Endothelial cell (in vitro differentiated cells): ENCODE measurements around the gene TTC33. TPM values are rescaled to one million over a fixed set of nuclear protein-coding genes. Genes with fewer than 3 reads are reported as not detected.

ENCODE experiments used
- DNase-seq: peaks from one replicate; pipeline ENCODE4 v3.0.0; 2021; ENCODE audit warnings: low spot score
- H3K27ac Mint-ChIP-seq: one replicate; pipeline ENCODE4 v1.8.0; 2021; ENCODE audit warnings: mixed read lengths, inconsistent platforms; ENCODE audit not compliant: unreplicated experiment
- H3K27me3 Mint-ChIP-seq: one replicate; pipeline ENCODE4 v1.8.0; 2021; ENCODE audit warnings: mild to moderate bottlenecking, moderate library complexity, mixed read lengths, inconsistent platforms; ENCODE audit not compliant: unreplicated experiment
- H3K36me3 Mint-ChIP-seq: one replicate; pipeline ENCODE4 v1.8.0; 2021; ENCODE audit warnings: mild to moderate bottlenecking, low read depth, mixed read lengths, inconsistent platforms; ENCODE audit not compliant: unreplicated experiment
- H3K4me1 Mint-ChIP-seq: one replicate; pipeline ENCODE4 v1.8.0; 2021; ENCODE audit warnings: mild to moderate bottlenecking, mixed read lengths, inconsistent platforms; ENCODE audit not compliant: unreplicated experiment
- H3K4me3 Mint-ChIP-seq: one replicate; pipeline ENCODE4 v1.8.0; 2021; ENCODE audit warnings: mild to moderate bottlenecking, mixed read lengths, inconsistent platforms; ENCODE audit not compliant: unreplicated experiment
- H3K9me3 Mint-ChIP-seq: one replicate; pipeline ENCODE4 v1.8.0; 2021; ENCODE audit warnings: mixed read lengths, inconsistent platforms; ENCODE audit not compliant: unreplicated experiment
- total RNA-seq: library from RNA; stranded (reverse); fragmentation: NEBNext Ultra II Directional; extraction: Animal tissue kit (Norgen Biotek cat#: 25700); gene quantifications from one replicate; pipeline ENCODE4 v1.2.1, GENCODE V29; 2021; ENCODE audit not compliant: unreplicated experiment
- TF ChIP-seq, protein P1 (sequence below): fragments of 200-600 bp; sonication (generic); IDR thresholded peaks from one replicate; pipeline ENCODE4 v1.5.0; 2021; ENCODE audit warnings: antibody characterized with exemption; ENCODE audit not compliant: unreplicated experiment

The TTC33 gene
- total RNA-seq, 1 donor from 2014 or later, result 8.6 TPM

DNA sequence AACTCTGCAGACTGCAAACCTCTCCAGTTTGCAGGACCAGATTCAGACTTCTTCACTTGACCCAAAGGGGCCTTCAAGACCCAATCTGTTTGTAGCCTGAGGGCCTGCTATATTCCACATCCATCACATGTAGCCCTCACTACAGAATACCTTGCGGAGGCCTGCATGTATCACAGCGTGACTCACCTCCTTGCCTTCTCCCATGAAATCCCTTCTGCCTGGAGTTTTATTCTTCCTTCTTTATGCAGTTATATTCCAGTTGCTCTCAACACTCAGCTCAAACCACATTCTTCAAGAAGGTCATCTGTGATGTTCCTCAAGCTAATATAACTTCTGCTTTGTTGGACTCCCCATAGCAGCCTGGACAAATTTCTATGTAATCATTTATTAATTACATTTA, 274.5 kb downstream of the TTC33 start:
- H3K27ac Mint-ChIP-seq, result no peak overlapping the region
- no peak overlapping the region for H3K4me3 Mint-ChIP-seq
- TF ChIP-seq, protein P1, sequence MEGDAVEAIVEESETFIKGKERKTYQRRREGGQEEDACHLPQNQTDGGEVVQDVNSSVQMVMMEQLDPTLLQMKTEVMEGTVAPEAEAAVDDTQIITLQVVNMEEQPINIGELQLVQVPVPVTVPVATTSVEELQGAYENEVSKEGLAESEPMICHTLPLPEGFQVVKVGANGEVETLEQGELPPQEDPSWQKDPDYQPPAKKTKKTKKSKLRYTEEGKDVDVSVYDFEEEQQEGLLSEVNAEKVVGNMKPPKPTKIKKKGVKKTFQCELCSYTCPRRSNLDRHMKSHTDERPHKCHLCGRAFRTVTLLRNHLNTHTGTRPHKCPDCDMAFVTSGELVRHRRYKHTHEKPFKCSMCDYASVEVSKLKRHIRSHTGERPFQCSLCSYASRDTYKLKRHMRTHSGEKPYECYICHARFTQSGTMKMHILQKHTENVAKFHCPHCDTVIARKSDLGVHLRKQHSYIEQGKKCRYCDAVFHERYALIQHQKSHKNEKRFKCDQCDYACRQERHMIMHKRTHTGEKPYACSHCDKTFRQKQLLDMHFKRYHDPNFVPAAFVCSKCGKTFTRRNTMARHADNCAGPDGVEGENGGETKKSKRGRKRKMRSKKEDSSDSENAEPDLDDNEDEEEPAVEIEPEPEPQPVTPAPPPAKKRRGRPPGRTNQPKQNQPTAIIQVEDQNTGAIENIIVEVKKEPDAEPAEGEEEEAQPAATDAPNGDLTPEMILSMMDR, result no peak
- H3K27me3 Mint-ChIP-seq, result no peaks in the 10 kb centered on the region
- H3K4me1 Mint-ChIP-seq, result no peaks in the 10 kb centered on the region
- no peak for DNase-seq
- H3K36me3 Mint-ChIP-seq, result no peaks in the 10 kb centered on the region
- no peaks in the 10 kb centered on the region for H3K9me3 Mint-ChIP-seq

DNA sequence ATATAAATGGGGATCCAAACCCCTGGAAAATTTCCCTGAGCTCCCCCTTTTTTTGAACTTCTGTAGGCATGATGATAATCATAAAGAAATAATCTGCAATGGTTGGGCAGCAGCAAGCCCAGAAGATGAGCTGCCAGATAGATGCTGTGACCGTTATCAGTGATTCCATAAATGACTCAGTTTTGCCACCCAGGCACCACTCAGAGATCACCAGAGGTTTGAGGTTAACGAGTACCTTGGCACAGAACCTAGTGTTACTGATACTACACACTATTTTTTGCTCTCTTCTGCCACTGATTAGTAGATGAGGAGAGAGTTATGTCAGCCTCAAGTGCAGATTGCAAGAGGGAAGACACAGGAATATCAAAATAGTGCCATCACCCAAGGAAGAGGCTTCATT, 275.4 kb downstream of the TTC33 start:
- H3K4me3 Mint-ChIP-seq, result no peak overlapping the region
- DNase-seq, result no peak
- no peaks in the 10 kb centered on the region for H3K4me1 Mint-ChIP-seq
- H3K27ac Mint-ChIP-seq, result no peak overlapping the region
- TF ChIP-seq, protein P1, result no peak
- no peaks in the 10 kb centered on the region for H3K36me3 Mint-ChIP-seq
- no peaks in the 10 kb centered on the region for H3K27me3 Mint-ChIP-seq
- H3K9me3 Mint-ChIP-seq, result no peaks in the 10 kb centered on the region

DNA sequence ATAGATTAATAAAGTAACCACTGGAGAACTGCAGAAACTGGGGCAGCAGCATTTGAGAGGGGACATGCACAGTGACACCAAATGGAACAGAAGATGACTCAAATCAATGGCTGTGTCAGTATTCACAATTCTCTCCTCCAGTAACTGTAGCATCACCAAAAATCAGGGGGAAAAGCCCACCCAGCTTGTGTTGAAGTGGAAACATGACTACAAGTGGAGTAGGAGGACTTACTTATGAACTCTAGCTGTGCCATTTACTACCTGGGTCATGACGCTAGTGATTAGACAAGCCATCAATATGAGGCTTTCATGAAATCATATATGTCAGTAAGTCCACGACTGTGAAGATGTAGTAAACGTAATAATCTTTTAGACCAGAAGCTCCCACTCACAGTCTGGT, 275.8 kb downstream of the TTC33 start:
- DNase-seq, result no peak
- Mint-ChIP-seq H3K36me3 (no peaks in the 10 kb centered on the region), H3K27me3 (no peaks in the 10 kb centered on the region), H3K9me3 (no peaks in the 10 kb centered on the region), H3K4me3 (no peak overlapping the region), H3K4me1 (no peaks in the 10 kb centered on the region), H3K27ac (no peak overlapping the region)
- TF ChIP-seq, protein P1, result no peak

DNA sequence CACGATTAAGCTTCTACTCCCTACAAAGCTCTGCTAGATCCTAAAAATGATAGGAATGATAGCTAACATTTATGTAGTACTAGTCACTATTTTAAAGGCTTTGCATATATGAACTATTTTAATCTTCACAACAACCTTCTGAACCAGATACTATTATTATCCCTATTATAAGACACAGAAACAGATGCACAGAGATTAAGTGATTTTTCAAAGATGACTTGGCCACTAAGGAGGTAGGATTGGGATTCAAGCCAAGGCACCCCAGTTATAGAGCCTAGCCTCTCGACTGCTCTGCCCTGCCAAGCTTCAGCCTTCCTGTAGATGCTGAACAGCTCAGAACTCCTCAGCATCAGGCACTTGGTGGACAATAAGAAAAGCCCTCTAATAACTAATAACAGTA, 277.0 kb downstream of the TTC33 start:
- Mint-ChIP-seq H3K36me3 (no peaks in the 10 kb centered on the region), H3K9me3 (no peaks in the 10 kb centered on the region), H3K27ac (no peak overlapping the region), H3K4me1 (no peaks in the 10 kb centered on the region), H3K4me3 (no peak overlapping the region), H3K27me3 (no peaks in the 10 kb centered on the region)
- no peak for DNase-seq
- TF ChIP-seq, protein P1, result no peak

DNA sequence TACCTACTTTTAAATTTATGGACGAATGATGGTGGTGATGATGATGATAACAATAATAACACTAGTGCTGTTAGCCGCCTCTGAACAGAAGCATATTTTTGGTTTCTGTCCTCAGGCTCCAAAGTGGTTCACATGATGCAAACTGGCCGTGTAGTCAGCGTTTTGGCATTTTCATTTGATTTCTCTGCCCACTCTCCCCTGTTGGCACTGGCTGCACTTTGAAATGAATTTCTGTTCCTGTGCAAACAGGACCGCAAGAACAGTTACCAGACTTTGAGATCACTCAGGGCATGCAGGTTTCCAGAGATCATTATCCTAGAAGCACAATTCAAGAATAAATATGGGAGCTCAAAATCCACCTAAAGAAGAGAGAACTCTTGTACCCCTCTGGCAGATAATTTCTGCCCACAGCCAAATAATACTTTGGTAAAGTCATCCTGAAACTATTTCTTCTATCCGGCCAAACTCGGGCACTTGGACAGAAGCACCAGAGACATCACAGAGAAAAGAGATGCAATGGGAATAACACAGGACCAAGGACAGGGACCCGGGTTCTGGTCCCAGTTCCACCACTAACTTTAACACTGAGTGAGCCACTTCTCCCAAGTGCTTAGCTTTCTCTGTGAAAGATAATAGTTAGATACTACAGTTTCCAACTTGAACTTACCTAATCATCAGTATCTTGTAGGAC, 277.8 kb downstream of the TTC33 start:
- H3K9me3 Mint-ChIP-seq, result no peaks in the 10 kb centered on the region
- no peak overlapping the region for H3K27ac Mint-ChIP-seq
- no peaks in the 10 kb centered on the region for H3K4me1 Mint-ChIP-seq
- no peaks in the 10 kb centered on the region for H3K36me3 Mint-ChIP-seq
- TF ChIP-seq, protein P1, result no peak
- no peak for DNase-seq
- no peak overlapping the region for H3K4me3 Mint-ChIP-seq
- no peaks in the 10 kb centered on the region for H3K27me3 Mint-ChIP-seq
